Activated T-helper 17 cell treated with anti-CD3 and anti-CD28 coated beads, Interleukin-2, amount 50 U/mL, for 72 hours (primary cell): ENCODE data around the gene ZSCAN18. TPM values are rescaled to one million over a fixed set of nuclear protein-coding genes. Genes with fewer than 3 reads are reported as not detected.

Experiments
- ATAC-seq: fragments of 150-1000 bp; cut with Tn5 transposase; replicated peaks from 2 replicates; pipeline ENCODE4 v1.10.0; 2021; ENCODE audit warnings: mild to moderate bottlenecking, moderate library complexity
- H3K27ac Mint-ChIP-seq: one replicate; pipeline ENCODE4 v1.8.0; 2022; ENCODE audit warnings: mixed read lengths
- H3K27me3 Mint-ChIP-seq: one replicate; pipeline ENCODE4 v1.8.0; 2022; ENCODE audit warnings: mixed read lengths
- H3K36me3 Mint-ChIP-seq: one replicate; pipeline ENCODE4 v1.8.0; 2022; ENCODE audit warnings: low read depth, mild to moderate bottlenecking, mixed read lengths
- H3K4me1 Mint-ChIP-seq: one replicate; pipeline ENCODE4 v1.8.0; 2022; ENCODE audit warnings: mixed read lengths
- H3K4me3 Mint-ChIP-seq: one replicate; pipeline ENCODE4 v1.8.0; 2022; ENCODE audit warnings: mild to moderate bottlenecking, mixed read lengths
- H3K9me3 Mint-ChIP-seq: one replicate; pipeline ENCODE4 v1.8.0; 2022; ENCODE audit warnings: mixed read lengths
- total RNA-seq, 2 donors: library from RNA; stranded (reverse); gene quantifications; one replicate each; pipeline ENCODE4 v1.2.3, GENCODE V29; 2022

The ZSCAN18 gene
- total RNA-seq, 2 donors from 2014 or later: 15.9 to 20.1 TPM

GRCh38 chr19:58042495-58043340, 55.3 kb downstream of the ZSCAN18 start:
- H3K9me3 Mint-ChIP-seq: peaks cover 17% of the 10 kb centered on the region
- no peaks in the 10 kb centered on the region for H3K4me1 Mint-ChIP-seq
- no peaks in the 10 kb centered on the region for H3K36me3 Mint-ChIP-seq
- no peak for ATAC-seq
- H3K4me3 Mint-ChIP-seq: no peak overlapping the region
- no peaks in the 10 kb centered on the region for H3K27me3 Mint-ChIP-seq
- H3K27ac Mint-ChIP-seq: no peak overlapping the region

GRCh38 chr19:58040751-58041525, 57.1 kb downstream of the ZSCAN18 start:
- Mint-ChIP-seq H3K9me3 (peaks cover 18% of the 10 kb centered on the region), H3K27ac (no peak overlapping the region), H3K4me1 (no peaks in the 10 kb centered on the region), H3K36me3 (no peaks in the 10 kb centered on the region), H3K27me3 (peaks cover 8% of the 10 kb centered on the region), H3K4me3 (no peak overlapping the region)
- ATAC-seq: no peak

GRCh38 chr19:58038688-58039204, 59.3 kb downstream of the ZSCAN18 start:
- Mint-ChIP-seq H3K36me3 (peaks cover 10% of the 10 kb centered on the region), H3K27ac (no peak overlapping the region), H3K4me1 (peaks cover 7% of the 10 kb centered on the region), H3K27me3 (peaks cover 21% of the 10 kb centered on the region), H3K4me3 (no peak overlapping the region), H3K9me3 (peaks cover 24% of the 10 kb centered on the region)
- ATAC-seq: no peak

GRCh38 chr19:58037927-58038687, 59.9 kb downstream of the ZSCAN18 start:
- Mint-ChIP-seq H3K4me3 (no peak overlapping the region), H3K27ac (no peak overlapping the region), H3K36me3 (peaks cover 10% of the 10 kb centered on the region)

GRCh38 chr19:58035863-58036262, 62.2 kb downstream of the ZSCAN18 start:
- peaks cover 7% of the 10 kb centered on the region for H3K4me1 Mint-ChIP-seq
- H3K27me3 Mint-ChIP-seq: peaks cover 21% of the 10 kb centered on the region
- peaks cover 10% of the 10 kb centered on the region for H3K36me3 Mint-ChIP-seq
- ATAC-seq: no peak
- H3K4me3 Mint-ChIP-seq: no peak overlapping the region
- H3K27ac Mint-ChIP-seq: no peak overlapping the region
- H3K9me3 Mint-ChIP-seq: peaks cover 20% of the 10 kb centered on the region

More at GRCh38 chr19:58037927-58038687, 59.9 kb downstream of the ZSCAN18 start:
- peaks cover 21% of the 10 kb centered on the region for H3K27me3 Mint-ChIP-seq
- ATAC-seq: no peak
- peaks cover 7% of the 10 kb centered on the region for H3K4me1 Mint-ChIP-seq
- H3K9me3 Mint-ChIP-seq: peaks cover 24% of the 10 kb centered on the region

GRCh38 chr19:58034477-58034793, 63.6 kb downstream of the ZSCAN18 start:
- ATAC-seq: no peak
- H3K9me3 Mint-ChIP-seq: peaks cover 21% of the 10 kb centered on the region

More at GRCh38 chr19:58034477-58034793, 63.6 kb downstream of the ZSCAN18 start:
- H3K4me3 Mint-ChIP-seq: no peak overlapping the region
- H3K36me3 Mint-ChIP-seq: peaks cover 10% of the 10 kb centered on the region
- H3K4me1 Mint-ChIP-seq: peaks cover 7% of the 10 kb centered on the region
- no peak overlapping the region for H3K27ac Mint-ChIP-seq
- peaks cover 21% of the 10 kb centered on the region for H3K27me3 Mint-ChIP-seq

Other genes with a start within 250 kb of the ZSCAN18 start
- 10 to 100 TPM; 33.7 to 37.3 TPM for gene ZNF587, start 248.4 kb downstream of the ZSCAN18 start, total RNA-seq
- gene ZNF814, start 209.2 kb downstream of the ZSCAN18 start, total RNA-seq: 10 to 100 TPM; 16.2 to 21.5 TPM
- 10 to 100 TPM; 15.4 to 26.3 TPM for gene ZNF417, start 181.6 kb downstream of the ZSCAN18 start, total RNA-seq
- gene ZNF418, start 162.8 kb downstream of the ZSCAN18 start, total RNA-seq: 1 to 10 TPM; 1.0 to 6.7 TPM
- gene ZNF256, start 150.5 kb downstream of the ZSCAN18 start, total RNA-seq: 1 to 10 TPM; 4.3 to 7.8 TPM
- under 1 TPM in 1 of 2 donors, not detected in 1; 0.29 TPM for gene C19orf18, start 123.7 kb downstream of the ZSCAN18 start, total RNA-seq
- 1 to 10 TPM; 4.4 to 5.1 TPM for gene ZNF606, start 95.4 kb downstream of the ZSCAN18 start, total RNA-seq
- gene ZSCAN1, start 64.2 kb downstream of the ZSCAN18 start, total RNA-seq: not detected
- gene ZNF135, start 38.9 kb downstream of the ZSCAN18 start, total RNA-seq: under 1 TPM in 1 of 2 donors, not detected in 1; 0.34 TPM
- 1 to 10 TPM; 3.8 to 7.0 TPM for gene ZNF329, start 52.6 kb upstream of the ZSCAN18 start, total RNA-seq
- 10 to 100 TPM; 18.5 to 29.1 TPM for gene ZNF274, start 84.8 kb upstream of the ZSCAN18 start, total RNA-seq
- 10 to 100 TPM; 43.4 to 44.6 TPM for gene ZNF544, start 130.7 kb upstream of the ZSCAN18 start, total RNA-seq
- 1 to 10 TPM; 3.7 to 4.6 TPM for gene ZNF8, start 180.7 kb upstream of the ZSCAN18 start, total RNA-seq
- 10 to 100 TPM; 38.5 to 57.8 TPM for gene ERVK3-1, start 207.1 kb upstream of the ZSCAN18 start, total RNA-seq
- gene ZSCAN22, start 228.8 kb upstream of the ZSCAN18 start, total RNA-seq: 1 to 10 TPM; 4.3 to 6.1 TPM